ENCODE measurements around the gene UBE2D1.

DNA sequence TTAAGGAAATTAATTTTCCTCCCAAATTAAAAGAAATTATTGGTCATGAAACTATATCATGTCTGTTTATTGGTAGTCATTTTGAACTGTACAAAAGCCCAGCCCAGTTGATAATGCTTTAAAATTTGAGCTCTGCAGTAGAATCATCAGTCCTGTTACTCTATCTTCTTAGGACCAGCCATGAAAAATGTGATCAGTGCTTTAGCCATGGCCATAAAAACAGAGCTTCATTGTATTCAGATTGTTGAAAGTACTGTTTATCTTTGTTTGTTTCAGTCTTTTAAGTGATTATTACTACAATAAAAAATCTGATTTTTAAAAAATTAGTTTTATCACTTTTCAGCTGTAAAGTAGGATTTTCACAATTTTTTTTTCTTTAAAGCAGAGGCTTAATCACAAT lies 36.7 kb downstream of the UBE2D1 start:
- TF ChIP-seq, protein P1, sequence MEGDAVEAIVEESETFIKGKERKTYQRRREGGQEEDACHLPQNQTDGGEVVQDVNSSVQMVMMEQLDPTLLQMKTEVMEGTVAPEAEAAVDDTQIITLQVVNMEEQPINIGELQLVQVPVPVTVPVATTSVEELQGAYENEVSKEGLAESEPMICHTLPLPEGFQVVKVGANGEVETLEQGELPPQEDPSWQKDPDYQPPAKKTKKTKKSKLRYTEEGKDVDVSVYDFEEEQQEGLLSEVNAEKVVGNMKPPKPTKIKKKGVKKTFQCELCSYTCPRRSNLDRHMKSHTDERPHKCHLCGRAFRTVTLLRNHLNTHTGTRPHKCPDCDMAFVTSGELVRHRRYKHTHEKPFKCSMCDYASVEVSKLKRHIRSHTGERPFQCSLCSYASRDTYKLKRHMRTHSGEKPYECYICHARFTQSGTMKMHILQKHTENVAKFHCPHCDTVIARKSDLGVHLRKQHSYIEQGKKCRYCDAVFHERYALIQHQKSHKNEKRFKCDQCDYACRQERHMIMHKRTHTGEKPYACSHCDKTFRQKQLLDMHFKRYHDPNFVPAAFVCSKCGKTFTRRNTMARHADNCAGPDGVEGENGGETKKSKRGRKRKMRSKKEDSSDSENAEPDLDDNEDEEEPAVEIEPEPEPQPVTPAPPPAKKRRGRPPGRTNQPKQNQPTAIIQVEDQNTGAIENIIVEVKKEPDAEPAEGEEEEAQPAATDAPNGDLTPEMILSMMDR (conservative IDR thresholded peaks at IDR 0.05 in 1 of 2, IDR thresholded peaks at IDR 0.05 in 1 of 2; ENCODE audit: extremely low read depth in 1 of 2, insufficient read depth in 1 of 2, low read depth in 1 of 2, low read length in 2 of 2): no peak
- no peak for TF ChIP-seq EZH2 (IDR thresholded peaks at IDR 0.05; ENCODE audit: borderline replicate concordance, low read length)
